Prostate gland (tissue), 2 donors: Measurements from ENCODE around the gene C21orf58.

Experiments used
- POLR2A ChIP-seq: fragments of 450-650 bp; IDR thresholded peaks from one replicate; pipeline ENCODE4 v1.6.1; 2016; ENCODE audit warnings: antibody characterized with exemption, mild to moderate bottlenecking
- TF ChIP-seq, protein P1 (sequence below), 4 experiments: fragments of 200-600 bp in 2 of 4; fragments of 450-650 bp in 2 of 4; sonication (generic) in 2 of 4; IDR thresholded peaks; 1 replicate in 3 of 4; 2 replicates in 1 of 4; pipeline ENCODE4 v1.5.1; 2016 to 2019; ENCODE audit warnings: antibody characterized with exemption in 4 of 4, mild to moderate bottlenecking in 2 of 4, moderate library complexity in 2 of 4

DNA sequence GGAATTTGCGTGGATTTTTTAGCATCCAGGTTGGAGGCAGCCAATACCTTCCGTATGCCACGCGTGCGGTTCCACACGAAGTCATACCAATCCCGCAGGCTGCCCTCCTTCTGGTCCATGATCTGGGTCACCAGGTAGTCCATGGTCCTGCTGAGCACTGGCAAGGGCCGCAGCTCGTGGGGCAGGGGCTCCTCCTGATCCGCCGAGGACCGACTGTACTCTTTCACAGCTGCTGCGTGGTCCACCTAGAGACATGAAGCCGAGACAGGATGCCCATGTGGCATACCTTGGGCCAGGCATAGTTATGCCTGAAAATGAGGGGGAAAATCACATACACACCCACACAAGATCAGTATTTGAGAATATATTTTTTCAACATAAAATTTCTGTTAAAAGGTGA lies 50.3 kb downstream of the C21orf58 start:
- no peak for TF ChIP-seq POLR2A
- TF ChIP-seq, protein P1, sequence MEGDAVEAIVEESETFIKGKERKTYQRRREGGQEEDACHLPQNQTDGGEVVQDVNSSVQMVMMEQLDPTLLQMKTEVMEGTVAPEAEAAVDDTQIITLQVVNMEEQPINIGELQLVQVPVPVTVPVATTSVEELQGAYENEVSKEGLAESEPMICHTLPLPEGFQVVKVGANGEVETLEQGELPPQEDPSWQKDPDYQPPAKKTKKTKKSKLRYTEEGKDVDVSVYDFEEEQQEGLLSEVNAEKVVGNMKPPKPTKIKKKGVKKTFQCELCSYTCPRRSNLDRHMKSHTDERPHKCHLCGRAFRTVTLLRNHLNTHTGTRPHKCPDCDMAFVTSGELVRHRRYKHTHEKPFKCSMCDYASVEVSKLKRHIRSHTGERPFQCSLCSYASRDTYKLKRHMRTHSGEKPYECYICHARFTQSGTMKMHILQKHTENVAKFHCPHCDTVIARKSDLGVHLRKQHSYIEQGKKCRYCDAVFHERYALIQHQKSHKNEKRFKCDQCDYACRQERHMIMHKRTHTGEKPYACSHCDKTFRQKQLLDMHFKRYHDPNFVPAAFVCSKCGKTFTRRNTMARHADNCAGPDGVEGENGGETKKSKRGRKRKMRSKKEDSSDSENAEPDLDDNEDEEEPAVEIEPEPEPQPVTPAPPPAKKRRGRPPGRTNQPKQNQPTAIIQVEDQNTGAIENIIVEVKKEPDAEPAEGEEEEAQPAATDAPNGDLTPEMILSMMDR (IDR thresholded peaks at IDR 0.05) = no peak
